DMS53 treated with DMSO at 0.1 percent for 48 hours (cell line): ENCODE results near the gene FAM107A.

Experiments
- DNase-seq: peaks from one replicate; lab custom pipeline; 2025; ENCODE audit not compliant: unreplicated experiment; lab: John Stamatoyannopoulos, UW

Gene FAM107A

GRCh38 chr3:58577269-58577821 is at the start of gene FAM107A:
Gene FAM107A, minus strand, starts transcription at chr3:58577391. Its CDS starts 7,531 bp downstream, at chr3:58569860.
- no peak for DNase-seq

GRCh38 chr3:58625196-58625824 is 48.1 kb upstream of the FAM107A start:
- no peak for DNase-seq

GRCh38 chr3:58624550-58624949 is 47.4 kb upstream of the FAM107A start:
- DNase-seq: no peak

GRCh38 chr3:58623961-58624360 is 46.8 kb upstream of the FAM107A start:
- no peak for DNase-seq

GRCh38 chr3:58623478-58623877 is 46.3 kb upstream of the FAM107A start:
- DNase-seq: no peak

- no peak for DNase-seq
Observed at GRCh38 chr3:58622892-58623291, 45.7 kb upstream of the FAM107A start.

GRCh38 chr3:58622436-58622835 is 45.2 kb upstream of the FAM107A start:
- no peak for DNase-seq

GRCh38 chr3:58621086-58621830 is 44.1 kb upstream of the FAM107A start:
- no peak for DNase-seq

- DNase-seq: no peak
Observed at GRCh38 chr3:58620421-58620820, 43.2 kb upstream of the FAM107A start.

GRCh38 chr3:58617338-58617761 is 40.2 kb upstream of the FAM107A start:
- no peak for DNase-seq

- DNase-seq: no peak
Observed at GRCh38 chr3:58613236-58614132, 36.3 kb upstream of the FAM107A start.

GRCh38 chr3:58612830-58613229 is 35.6 kb upstream of the FAM107A start:
- no peak for DNase-seq

- no peak for DNase-seq
Observed at GRCh38 chr3:58609990-58610389, 32.8 kb upstream of the FAM107A start.

- DNase-seq: no peak
Observed at GRCh38 chr3:58608648-58609047, 31.5 kb upstream of the FAM107A start.

GRCh38 chr3:58607816-58608215 is 30.6 kb upstream of the FAM107A start:
- no peak for DNase-seq

- no peak for DNase-seq
Observed at GRCh38 chr3:58606693-58607092, 29.5 kb upstream of the FAM107A start.

- no peak for DNase-seq
Observed at GRCh38 chr3:58604031-58604430, 26.8 kb upstream of the FAM107A start.

GRCh38 chr3:58603606-58604005 is 26.4 kb upstream of the FAM107A start:
- no peak for DNase-seq

- no peak for DNase-seq
Observed at GRCh38 chr3:58597770-58598310, 20.6 kb upstream of the FAM107A start.

GRCh38 chr3:58596834-58597518 is 19.8 kb upstream of the FAM107A start:
- DNase-seq: no peak
